Measurements from ENCODE around the gene TRA2A.

GRCh38 chr7:23472956-23473843, 58.6 kb downstream of the TRA2A start:
- TF ChIP-seq CTCF (conservative IDR thresholded peaks at IDR 0.05), result no peak
- no peak for TF ChIP-seq ZFX (IDR thresholded peaks at IDR 0.05)

All from C4-2B (cell line).